SH-SY5Y (cell line): ENCODE data around the gene MTHFS.

Source experiments
- GATA2 ChIP-seq: IDR thresholded peaks from 2 replicates; pipeline ENCODE4 v1.6.1; 2011; ENCODE audit warnings: mild to moderate bottlenecking, low read depth, low read length
- GATA3 ChIP-seq: IDR thresholded peaks from 2 replicates; pipeline ENCODE4 v1.6.1; 2011; ENCODE audit warnings: low read depth, mild to moderate bottlenecking, low read length, moderate library complexity

DNA sequence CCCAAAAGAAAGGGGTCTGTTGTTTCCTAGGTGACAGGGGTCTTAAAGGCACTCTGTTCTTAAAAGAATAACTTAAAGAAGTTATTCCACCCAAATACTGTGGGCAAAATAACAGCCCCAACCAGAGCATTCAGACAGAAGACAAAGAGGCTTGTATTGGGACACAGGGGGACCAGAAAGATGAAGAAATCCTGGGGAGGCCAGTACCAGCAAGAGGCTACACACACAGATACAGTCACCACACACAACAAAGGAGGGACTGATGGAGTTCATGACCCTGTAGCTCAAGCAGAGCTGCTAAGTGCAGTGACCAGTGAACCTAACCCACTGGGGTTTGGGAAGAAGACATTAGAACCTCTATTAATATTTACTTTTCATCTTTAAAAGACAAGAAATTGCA, 59.0 kb downstream of the MTHFS start:
- TF ChIP-seq GATA2 (no peak), GATA3 (no peak)
